Activated naive CD8-positive, alpha-beta T cell treated with anti-CD3 and anti-CD28 coated beads for 36 hours (primary cell): Measurements from ENCODE around the gene ADSL. TPM values are rescaled to one million over a fixed set of nuclear protein-coding genes. Genes with fewer than 3 reads are reported as not detected.

Experiments
- DNase-seq: peaks from one replicate; pipeline ENCODE4 v3.0.0; 2021
- H3K27ac Mint-ChIP-seq: one replicate; pipeline ENCODE4 v1.8.0; 2022; ENCODE audit warnings: mild to moderate bottlenecking, moderate library complexity, mixed read lengths
- H3K27me3 Mint-ChIP-seq: one replicate; pipeline ENCODE4 v1.8.0; 2022; ENCODE audit warnings: mild to moderate bottlenecking, mixed read lengths
- H3K36me3 Mint-ChIP-seq: one replicate; pipeline ENCODE4 v1.8.0; 2021; ENCODE audit warnings: mild to moderate bottlenecking, mixed read lengths
- H3K4me1 Mint-ChIP-seq: one replicate; pipeline ENCODE4 v1.8.0; 2021; ENCODE audit warnings: mixed read lengths
- H3K4me3 Mint-ChIP-seq: one replicate; pipeline ENCODE4 v1.8.0; 2022; ENCODE audit warnings: mild to moderate bottlenecking, moderate library complexity, mixed read lengths
- H3K9me3 Mint-ChIP-seq: one replicate; pipeline ENCODE4 v1.8.0; 2022; ENCODE audit warnings: mixed read lengths
- total RNA-seq, 2 experiments: library from RNA; stranded (reverse); gene quantifications; one replicate each; pipeline ENCODE4 v1.2.3, GENCODE V29; 2021

The ADSL gene
- total RNA-seq, 2 experiments from 2014 or later = 174 to 178 TPM

GRCh38 chr22:40420341-40421081 is 74.2 kb downstream of the ADSL start:
- Mint-ChIP-seq H3K4me3 (no peak overlapping the region), H3K27me3 (no peaks in the 10 kb centered on the region), H3K9me3 (no peaks in the 10 kb centered on the region), H3K4me1 (peaks cover 16% of the 10 kb centered on the region), H3K36me3 (peaks cover 23% of the 10 kb centered on the region), H3K27ac (no peak overlapping the region)
- no peak for DNase-seq

DNA sequence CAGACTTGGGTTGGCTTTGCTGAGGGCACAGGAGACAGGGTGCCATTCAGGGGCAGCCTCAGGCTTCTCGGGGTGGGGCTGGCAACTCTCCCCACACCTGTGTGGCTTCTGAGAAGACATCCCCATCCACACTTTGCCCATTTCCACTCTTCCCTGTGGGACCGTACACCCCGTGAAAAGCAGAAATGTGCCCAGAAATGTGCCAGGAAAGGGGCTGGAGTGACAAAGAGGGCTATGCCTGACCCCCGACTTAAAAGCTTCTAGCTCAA is 74.7 kb downstream of the ADSL start:
- H3K27me3 Mint-ChIP-seq = no peaks in the 10 kb centered on the region
- H3K9me3 Mint-ChIP-seq = no peaks in the 10 kb centered on the region
- no peak overlapping the region for H3K4me3 Mint-ChIP-seq
- H3K27ac Mint-ChIP-seq = no peak overlapping the region
- peaks cover 11% of the 10 kb centered on the region for H3K4me1 Mint-ChIP-seq
- H3K36me3 Mint-ChIP-seq = peaks cover 19% of the 10 kb centered on the region
- no peak for DNase-seq

- no peaks in the 10 kb centered on the region for H3K27me3 Mint-ChIP-seq
- no peak overlapping the region for H3K27ac Mint-ChIP-seq
- no peak overlapping the region for H3K4me3 Mint-ChIP-seq
- DNase-seq = no peak
- H3K4me1 Mint-ChIP-seq = peaks cover 9% of the 10 kb centered on the region
- no peaks in the 10 kb centered on the region for H3K9me3 Mint-ChIP-seq
- peaks cover 18% of the 10 kb centered on the region for H3K36me3 Mint-ChIP-seq
Observed at GRCh38 chr22:40421941-40422340, 75.6 kb downstream of the ADSL start.

DNA sequence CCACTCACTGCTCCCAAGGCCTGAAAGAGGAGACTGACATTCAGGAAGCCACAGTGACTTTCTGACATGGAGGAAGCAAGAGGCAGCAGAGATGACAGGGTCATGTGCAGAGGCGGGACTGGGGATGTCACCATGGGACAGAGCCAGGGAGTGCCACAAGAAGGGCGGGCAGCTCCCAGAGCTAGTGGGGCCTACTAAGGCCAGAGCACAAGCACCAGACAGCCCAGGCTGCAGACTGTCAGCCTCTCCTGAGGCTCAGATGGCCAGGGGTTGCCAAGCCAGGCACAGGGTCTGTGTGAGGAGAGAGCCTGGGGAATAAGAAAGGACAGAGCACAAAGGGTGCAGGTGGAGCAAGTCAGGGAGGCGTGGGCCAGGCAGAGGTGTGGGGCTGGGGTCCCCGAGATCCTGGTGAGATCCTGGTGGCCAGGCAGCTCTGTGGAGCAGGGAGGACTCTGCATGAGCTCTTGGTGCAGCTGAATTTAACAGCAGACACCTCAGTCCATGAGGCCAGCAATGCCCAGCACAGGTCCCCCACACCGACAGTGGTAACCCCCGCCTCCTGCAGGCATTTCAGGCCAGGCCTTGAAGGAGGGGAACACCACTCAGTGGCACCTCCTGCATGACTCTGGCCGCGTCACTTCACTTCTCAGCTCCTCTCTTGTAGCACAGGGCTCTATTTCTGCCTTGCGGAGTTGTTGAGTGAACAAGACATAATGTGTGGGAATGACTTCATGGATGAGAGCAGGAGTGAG is 76.4 kb downstream of the ADSL start:
- Mint-ChIP-seq H3K36me3 (peaks cover 18% of the 10 kb centered on the region), H3K4me3 (no peak overlapping the region), H3K27ac (peak overlapping the region; percentile 9), H3K27me3 (no peaks in the 10 kb centered on the region), H3K4me1 (peaks cover 9% of the 10 kb centered on the region), H3K9me3 (no peaks in the 10 kb centered on the region)
- DNase-seq = no peak

GRCh38 chr22:40423310-40423688 is 77.0 kb downstream of the ADSL start:
- DNase-seq = no peak
- Mint-ChIP-seq H3K27me3 (no peaks in the 10 kb centered on the region), H3K4me1 (peaks cover 9% of the 10 kb centered on the region), H3K9me3 (no peaks in the 10 kb centered on the region), H3K4me3 (no peak overlapping the region), H3K27ac (no peak overlapping the region), H3K36me3 (peaks cover 15% of the 10 kb centered on the region)

DNA sequence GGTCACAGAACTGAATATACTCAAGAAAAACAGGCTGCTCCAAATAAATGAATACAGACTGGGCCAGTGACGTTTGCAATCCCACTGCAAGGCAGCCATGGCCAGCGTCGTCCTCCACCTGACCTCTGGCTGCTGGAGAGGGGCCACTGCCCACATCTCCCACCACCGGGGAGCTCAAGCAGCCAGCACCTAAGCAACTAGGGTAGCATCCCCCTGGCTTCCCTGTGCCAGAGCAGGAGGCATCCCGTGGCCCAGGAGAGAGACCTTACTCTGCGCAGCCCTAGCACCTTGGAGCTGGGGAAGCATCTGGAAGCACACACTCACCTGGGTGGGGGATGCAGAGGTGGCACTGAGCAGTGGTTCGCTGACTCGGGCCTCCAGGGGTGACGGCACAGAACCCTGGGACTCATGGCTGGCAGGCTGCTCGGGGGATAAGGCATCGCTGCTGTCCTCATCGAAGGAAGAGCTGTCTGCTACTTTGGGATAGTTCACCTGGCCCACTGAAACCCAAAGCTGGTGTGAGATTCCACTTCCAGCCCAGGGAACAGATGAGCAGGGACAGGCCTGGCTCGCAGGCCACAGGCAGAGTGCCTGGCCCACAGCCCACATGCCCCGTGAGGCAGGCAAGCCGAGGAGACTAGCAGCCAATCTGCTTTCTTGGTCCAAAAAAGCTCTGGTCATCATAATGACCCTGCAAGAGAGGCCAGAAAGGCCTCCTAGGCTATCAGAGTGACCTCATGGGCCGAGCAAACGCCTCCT is 77.8 kb downstream of the ADSL start:
- Mint-ChIP-seq H3K27me3 (no peaks in the 10 kb centered on the region), H3K36me3 (peaks cover 18% of the 10 kb centered on the region), H3K27ac (no peak overlapping the region), H3K4me3 (no peak overlapping the region), H3K4me1 (peaks cover 11% of the 10 kb centered on the region), H3K9me3 (no peaks in the 10 kb centered on the region)
- no peak for DNase-seq

DNA sequence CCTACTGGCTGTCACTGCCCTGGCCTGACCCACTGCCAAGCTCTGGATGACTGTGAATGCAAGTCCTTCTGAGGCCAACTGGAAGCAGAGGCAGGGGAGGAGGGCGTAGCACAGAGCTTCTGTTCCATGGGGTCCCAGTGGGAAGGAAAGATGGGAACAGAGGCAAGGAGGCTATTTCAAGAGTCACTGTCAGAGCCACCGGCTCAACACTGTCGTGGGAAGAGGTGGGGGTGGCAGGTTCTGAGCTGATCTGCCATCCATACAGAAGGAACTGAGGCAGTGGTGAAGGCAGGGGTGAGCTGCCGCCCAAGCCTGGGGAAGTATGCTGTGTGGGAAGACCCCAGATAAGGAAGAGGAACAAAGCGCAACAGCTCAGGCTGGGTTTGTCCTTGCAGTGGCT is 78.8 kb downstream of the ADSL start:
- DNase-seq = no peak
- Mint-ChIP-seq H3K27me3 (no peaks in the 10 kb centered on the region), H3K36me3 (peaks cover 23% of the 10 kb centered on the region), H3K4me1 (peaks cover 7% of the 10 kb centered on the region), H3K4me3 (no peak overlapping the region), H3K27ac (no peak overlapping the region), H3K9me3 (no peaks in the 10 kb centered on the region)

- Mint-ChIP-seq H3K9me3 (no peaks in the 10 kb centered on the region), H3K27ac (no peak overlapping the region), H3K27me3 (no peaks in the 10 kb centered on the region), H3K36me3 (peaks cover 26% of the 10 kb centered on the region), H3K4me3 (no peak overlapping the region), H3K4me1 (peaks cover 7% of the 10 kb centered on the region)
- no peak for DNase-seq
Observed at GRCh38 chr22:40426594-40427333, 80.5 kb downstream of the ADSL start.

GRCh38 chr22:40428796-40429195 is 82.5 kb downstream of the ADSL start:
- no peak for DNase-seq
- Mint-ChIP-seq H3K4me1 (peaks cover 11% of the 10 kb centered on the region), H3K27ac (no peak overlapping the region), H3K4me3 (no peak overlapping the region), H3K9me3 (no peaks in the 10 kb centered on the region), H3K27me3 (no peaks in the 10 kb centered on the region), H3K36me3 (peaks cover 23% of the 10 kb centered on the region)

GRCh38 chr22:40429481-40429880 is 83.2 kb downstream of the ADSL start:
- Mint-ChIP-seq H3K36me3 (peaks cover 28% of the 10 kb centered on the region), H3K4me3 (no peak overlapping the region), H3K27ac (peak overlapping the region; percentile 40), H3K4me1 (peaks cover 18% of the 10 kb centered on the region), H3K27me3 (no peaks in the 10 kb centered on the region), H3K9me3 (no peaks in the 10 kb centered on the region)
- no peak for DNase-seq

DNA sequence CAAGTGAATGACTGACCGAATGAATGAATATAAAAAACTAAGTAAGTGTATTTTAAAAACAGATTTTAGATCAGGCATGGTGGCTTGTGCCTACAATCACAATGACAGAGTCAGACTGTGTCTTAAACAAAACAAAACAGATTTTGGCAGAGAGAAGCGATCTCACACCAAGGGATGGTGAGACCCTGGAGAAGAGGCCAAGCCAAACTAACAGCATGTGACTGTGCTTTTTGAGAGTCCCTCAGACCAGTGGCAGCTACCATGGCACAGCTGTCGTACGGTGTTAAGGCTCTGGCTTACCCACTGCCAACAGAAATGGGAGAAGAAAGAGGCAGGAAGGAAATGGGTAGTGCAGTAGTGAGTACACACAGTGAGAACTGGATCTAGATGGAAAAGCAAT is 84.7 kb downstream of the ADSL start:
- peaks cover 31% of the 10 kb centered on the region for H3K4me1 Mint-ChIP-seq
- no peaks in the 10 kb centered on the region for H3K9me3 Mint-ChIP-seq
- H3K4me3 Mint-ChIP-seq = no peak overlapping the region
- no peak overlapping the region for H3K27ac Mint-ChIP-seq
- H3K36me3 Mint-ChIP-seq = peaks cover 34% of the 10 kb centered on the region
- no peak for DNase-seq
- no peaks in the 10 kb centered on the region for H3K27me3 Mint-ChIP-seq

- DNase-seq = no peak
- H3K4me1 Mint-ChIP-seq = peaks cover 37% of the 10 kb centered on the region
- H3K27me3 Mint-ChIP-seq = no peaks in the 10 kb centered on the region
- H3K4me3 Mint-ChIP-seq = no peak overlapping the region
- peaks cover 28% of the 10 kb centered on the region for H3K36me3 Mint-ChIP-seq
- H3K9me3 Mint-ChIP-seq = no peaks in the 10 kb centered on the region
- H3K27ac Mint-ChIP-seq = no peak overlapping the region
Observed at GRCh38 chr22:40432157-40432556, 85.9 kb downstream of the ADSL start.

DNA sequence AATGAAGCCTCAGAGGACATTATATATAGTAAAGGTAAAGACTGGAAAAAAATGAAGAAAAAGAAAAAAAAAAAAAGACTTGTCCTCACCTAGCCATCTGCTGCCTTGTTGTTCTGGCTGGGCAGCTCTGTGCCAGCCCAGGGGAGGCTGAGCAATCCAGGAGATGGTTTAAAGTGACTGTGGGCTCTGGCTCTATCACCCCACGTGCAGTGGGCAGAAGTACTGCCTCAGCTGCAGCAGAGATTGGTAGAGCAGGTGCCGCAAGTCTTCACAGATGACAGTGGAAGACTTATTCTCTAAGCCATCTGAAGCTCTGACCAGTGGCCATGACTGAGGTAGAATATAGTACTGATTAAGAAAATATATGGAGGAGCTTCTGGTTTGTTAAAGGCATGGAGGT is 86.3 kb downstream of the ADSL start:
- Mint-ChIP-seq H3K27me3 (no peaks in the 10 kb centered on the region), H3K9me3 (no peaks in the 10 kb centered on the region), H3K4me1 (peaks cover 41% of the 10 kb centered on the region), H3K4me3 (no peak overlapping the region), H3K27ac (no peak overlapping the region), H3K36me3 (peaks cover 28% of the 10 kb centered on the region)
- DNase-seq = no peak

GRCh38 chr22:40433416-40434090 is 87.3 kb downstream of the ADSL start:
- Mint-ChIP-seq H3K4me3 (no peak overlapping the region), H3K27ac (no peak overlapping the region), H3K9me3 (no peaks in the 10 kb centered on the region), H3K4me1 (peaks cover 50% of the 10 kb centered on the region), H3K27me3 (no peaks in the 10 kb centered on the region), H3K36me3 (peaks cover 28% of the 10 kb centered on the region)
- no peak for DNase-seq
